HG02623 (cell line): Measurements from ENCODE around the gene TTLL6.
A peak's percentile ranks its signal among the peaks of the same experiment; 100 is the strongest.
"Not testable (repeated sequence)": the region's sequence is repeated elsewhere in the genome, so short reads cannot be mapped to it uniquely, and the experiment has no call there.

Experiments
- ATAC-seq: cut with Tn5 transposase; IDR thresholded peaks from one replicate; pipeline ENCODE4 v1.9.1; 2021; ENCODE audit warnings: moderate library complexity; ENCODE audit not compliant: unreplicated experiment

TTLL6 gene

DNA sequence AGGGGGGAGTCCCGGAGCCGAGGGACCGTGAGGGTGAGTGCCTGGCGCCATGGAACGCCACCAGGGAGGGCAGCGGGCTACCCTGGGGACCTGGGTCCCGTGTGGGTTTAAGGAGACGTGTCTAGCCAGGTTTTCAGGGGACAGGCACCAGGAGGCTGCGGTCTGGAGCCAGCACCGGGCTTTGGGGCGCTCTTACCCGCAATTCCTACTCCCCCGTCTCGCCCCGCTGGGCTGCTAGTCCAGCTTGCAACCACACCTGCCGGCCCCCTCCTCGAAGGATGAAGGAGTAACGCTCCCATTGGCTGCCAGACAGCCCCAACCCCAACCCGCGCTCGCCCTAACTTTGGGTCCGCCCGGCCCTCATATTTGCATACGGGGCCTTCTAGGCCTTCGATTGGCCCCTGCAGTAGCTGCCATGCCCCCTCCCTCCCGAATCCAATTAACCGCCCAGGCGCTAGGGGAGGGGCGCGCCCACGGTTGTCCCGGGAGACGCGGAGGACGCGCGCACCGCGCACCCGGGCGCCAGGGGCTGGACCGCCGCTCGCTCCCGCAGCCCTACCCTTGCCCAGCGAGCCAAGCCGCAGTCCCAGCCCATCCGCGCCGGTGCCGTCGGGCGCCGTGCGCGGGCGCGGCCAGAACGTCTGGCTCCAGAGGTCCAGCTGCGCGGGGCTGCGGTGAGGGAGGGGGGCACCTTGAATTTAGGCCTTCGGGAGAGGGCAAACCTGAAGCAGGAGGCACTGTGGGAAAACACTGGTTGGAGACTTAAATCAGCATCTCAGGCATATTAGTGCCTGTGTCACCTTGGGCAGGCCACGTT lies at the start of gene TTLL6:
Gene TTLL6, minus strand, starts transcription at position 456 of the 817 bp plus-strand sequence. Its CDS starts 157 bp downstream, at position 299.
- no peak for ATAC-seq

DNA sequence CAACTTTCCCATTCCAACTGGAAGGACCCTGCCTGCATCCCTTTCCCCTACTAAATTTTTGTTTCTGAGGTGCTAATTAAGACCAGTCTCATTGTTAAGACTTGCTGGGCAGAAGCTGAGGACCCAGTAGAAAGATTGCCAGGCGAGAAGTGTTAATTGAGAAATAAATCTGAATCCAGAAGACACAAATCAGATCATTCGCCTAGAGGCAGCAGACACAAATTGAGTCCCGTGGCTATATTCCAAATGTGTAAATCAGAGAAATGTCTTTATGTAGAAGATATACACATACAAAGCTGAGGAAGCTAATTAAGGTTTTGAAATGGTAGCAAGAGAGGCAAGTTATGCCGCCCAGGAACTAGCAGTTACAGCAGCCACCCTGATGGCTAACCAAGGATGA lies 43.4 kb upstream of the TTLL6 start:
- no peak for ATAC-seq

DNA sequence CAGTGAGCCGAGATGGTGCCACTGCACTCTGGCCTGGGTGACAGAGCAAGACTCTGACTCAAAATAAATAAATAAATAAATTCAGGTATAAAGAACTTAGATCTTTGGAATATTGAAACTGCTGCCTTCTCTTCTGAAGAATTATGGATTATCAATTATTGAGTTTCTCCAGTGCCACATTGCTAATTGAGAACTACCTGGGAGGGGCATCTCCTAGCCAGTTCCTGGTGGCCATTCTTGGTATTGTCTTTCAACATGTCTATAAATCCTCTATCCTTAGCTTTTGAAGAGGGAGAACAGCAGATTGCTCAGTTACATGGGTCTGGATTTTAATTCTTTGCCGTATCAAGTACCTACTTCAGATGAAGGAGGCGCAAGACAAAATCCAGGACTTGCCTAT lies 43.0 kb upstream of the TTLL6 start:
- no peak for ATAC-seq

DNA sequence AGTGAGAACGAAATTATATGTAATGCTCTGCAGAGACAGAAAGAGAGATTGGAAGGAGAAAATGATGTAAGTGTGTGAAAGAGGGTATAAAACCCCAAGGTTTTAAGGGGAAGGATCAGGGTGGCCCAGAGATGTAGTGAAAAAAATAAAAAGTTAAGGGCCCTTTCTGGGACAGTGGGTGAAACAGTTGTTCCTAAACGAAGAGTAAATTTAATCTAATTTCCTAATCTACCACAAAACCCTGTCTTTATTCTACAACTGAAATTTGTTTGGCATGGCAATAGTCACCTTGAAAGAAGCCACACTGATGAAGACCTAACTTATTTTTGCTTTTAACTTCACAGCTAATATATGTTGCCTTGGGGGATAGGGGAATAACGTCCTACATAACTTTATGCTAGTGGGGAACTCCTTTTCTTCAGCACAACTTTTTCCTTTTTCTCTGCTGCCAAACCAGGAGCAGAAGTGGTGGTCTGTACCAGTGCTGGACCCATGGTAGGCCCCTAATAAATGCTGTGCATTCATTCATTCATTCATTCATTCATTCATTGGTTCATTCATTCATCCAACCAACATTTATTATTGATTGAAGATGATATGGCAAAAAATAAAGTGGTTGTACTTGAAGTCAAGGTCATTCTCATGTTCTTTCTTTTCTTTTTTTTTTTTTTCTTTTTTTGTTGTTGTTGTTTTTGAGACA lies 39.2 kb upstream of the TTLL6 start:
- ATAC-seq: no peak

DNA sequence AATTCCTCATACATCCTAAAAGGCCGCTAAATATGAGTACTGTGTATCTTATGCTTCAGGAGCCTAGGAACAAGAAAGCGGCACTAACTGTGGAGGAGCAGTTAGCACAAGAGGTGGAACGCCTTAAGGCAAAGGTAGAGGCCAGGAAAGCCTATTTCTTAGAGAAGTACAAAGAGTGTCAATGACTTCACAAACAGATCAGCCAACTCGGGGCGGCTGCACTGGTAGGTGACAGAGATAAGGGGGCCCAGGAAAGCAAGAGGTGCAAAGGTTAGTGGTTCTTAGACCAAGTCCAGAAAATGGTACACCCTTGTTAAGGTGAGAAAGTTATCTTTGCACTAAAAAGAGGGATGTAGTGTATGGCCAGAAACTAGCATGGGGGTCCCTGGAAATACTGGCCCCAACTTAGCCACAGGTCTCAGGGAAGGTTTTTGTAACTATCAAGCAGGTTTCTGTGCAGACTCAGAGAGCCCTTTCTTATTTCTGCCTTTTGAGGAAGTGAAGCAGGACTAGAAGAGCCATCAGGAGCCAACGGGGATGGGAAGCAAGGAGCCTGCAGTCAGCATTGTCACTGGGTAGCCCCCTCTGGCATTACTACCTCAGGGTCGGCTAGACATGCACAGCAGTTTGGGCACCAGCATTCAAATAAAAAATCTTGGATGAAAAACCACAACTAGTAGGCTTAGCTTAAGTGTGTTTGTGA lies 37.9 kb upstream of the TTLL6 start:
- ATAC-seq: no peak

DNA sequence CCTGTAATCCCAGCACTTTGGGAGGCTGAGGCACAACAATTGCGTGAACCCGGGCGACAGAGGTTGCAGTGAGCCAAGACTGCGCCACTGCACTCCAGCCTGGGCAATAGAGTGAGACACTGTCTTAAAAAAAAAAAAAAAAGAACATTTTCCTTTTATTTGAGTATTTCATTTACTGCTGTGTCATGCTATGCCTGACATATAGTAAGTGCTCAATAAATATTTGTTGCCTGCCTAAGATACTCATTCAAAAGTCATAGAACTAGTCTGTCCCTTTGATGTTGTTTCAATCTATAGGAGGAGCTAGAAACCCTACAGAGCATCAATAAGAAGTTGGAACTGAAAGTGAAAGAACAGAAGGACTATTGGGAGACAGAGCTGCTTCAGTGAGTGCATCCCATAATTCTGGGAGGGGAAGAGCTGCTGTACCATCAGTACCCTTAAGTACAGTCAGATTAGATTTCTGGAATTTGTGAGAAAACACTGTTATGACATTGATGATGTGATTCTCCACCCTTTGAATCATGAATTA lies 33.8 kb upstream of the TTLL6 start:
- ATAC-seq: no peak

DNA sequence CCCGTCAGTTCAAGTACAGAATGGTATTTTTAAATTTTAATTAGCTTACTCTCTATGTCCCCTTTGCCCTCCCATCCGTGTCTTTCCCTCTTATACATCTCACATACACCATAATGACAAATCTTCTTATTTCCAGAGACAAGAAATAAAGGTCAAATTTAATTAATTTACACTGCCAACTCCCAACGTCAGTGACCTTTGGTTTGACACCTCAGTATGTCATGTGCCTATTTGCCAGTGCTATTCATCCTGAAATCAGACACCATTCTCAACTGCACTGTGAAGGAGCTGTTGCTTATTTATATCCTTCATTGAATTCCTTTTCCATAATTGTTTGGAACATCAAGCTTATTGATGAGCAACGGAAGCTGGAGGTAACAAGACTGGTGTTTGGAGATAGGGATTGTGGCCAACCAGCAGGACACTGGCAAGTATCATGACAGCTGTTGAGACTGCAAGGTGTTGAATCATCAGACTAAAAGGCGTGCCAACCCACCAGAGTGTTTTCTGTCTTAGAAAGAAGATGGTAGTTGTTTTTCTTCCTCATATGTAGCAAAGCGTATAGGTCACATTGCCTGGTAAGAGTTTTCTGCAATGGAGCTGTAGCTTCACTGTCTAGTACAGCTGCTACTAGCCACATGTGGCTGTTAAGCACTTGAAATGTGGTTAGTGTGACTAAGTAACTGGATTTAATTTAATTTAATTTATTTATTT lies 26.3 kb upstream of the TTLL6 start:
- ATAC-seq: no peak

DNA sequence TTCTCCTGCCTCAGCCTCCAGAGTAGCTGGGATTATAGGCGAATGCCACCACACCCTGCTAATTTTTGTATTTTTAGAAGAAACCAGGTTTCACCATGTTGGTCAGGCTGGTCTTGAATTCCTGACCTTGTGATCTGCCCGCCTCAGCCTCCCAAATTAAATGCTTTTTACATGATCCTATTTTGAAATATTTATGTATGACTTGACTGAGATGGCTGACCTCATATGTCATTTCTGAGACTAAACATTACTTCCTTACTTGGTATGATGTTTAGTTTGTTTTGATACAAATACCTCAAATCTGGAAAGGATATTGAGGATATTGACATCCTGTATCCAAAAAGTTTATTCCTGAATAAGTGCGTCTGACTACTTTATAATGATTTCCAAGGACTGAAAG lies 25.7 kb upstream of the TTLL6 start:
- ATAC-seq: no peak

DNA sequence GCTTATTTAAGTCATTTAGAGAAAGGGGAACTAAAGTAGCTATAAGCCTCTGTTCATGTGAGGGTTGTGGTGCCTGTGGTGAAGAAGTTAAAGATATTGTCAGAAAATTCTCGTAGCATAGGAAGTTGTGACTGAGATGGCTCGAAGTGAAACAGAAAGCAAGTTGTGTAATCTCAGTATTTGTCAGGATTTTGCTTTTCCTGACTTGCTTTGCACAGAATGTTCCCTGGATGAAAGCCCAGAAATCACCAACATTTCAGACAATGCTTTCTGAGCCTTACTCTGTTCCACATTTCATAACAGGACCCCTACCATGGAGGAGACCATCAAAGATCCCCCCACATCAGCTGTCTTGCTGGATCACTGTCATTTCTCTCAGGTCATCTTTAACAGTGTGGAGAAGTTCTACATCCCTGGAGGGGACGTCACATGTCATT lies 24.4 kb upstream of the TTLL6 start:
- ATAC-seq: peak; percentile 78

DNA sequence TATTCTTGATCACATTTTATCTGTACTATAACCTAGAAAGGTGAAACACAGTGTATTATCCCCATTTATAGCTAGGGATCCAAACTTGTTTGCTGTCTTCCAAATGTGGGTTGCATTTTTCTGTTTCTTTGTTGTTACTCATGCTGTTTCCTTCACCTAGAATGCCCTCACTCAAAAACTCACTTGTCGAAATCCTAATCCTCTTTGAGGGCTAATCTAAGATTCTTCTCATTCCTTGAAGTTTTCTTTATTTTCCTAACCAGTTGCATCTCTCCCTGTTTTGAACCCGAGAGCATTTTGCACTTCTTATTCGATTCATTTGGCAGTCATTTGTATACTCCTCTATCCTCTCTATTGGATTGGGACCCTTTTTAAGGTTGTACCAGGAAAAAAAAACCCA lies 23.4 kb upstream of the TTLL6 start:
- ATAC-seq: no peak

DNA sequence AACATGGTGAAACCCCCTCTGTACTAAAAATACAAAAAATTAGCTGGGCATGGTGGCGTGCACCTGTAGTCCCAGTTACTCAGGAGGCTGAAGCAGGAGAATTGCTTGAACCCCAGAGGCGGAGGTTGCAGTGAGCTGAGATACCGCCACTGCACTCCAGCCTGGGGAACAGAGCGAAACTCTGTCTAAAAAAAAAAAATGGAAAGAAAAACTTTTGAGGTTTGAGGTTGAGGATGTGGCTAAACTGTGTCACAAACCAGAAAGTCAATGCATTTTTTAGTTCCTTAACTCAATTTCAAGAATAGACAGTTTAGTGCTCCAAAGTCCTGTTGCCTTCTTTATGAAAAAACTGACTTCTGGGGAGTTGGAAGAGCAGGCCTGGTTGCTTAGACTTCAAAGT lies 20.4 kb upstream of the TTLL6 start:
- ATAC-seq: not testable (repeated sequence)

DNA sequence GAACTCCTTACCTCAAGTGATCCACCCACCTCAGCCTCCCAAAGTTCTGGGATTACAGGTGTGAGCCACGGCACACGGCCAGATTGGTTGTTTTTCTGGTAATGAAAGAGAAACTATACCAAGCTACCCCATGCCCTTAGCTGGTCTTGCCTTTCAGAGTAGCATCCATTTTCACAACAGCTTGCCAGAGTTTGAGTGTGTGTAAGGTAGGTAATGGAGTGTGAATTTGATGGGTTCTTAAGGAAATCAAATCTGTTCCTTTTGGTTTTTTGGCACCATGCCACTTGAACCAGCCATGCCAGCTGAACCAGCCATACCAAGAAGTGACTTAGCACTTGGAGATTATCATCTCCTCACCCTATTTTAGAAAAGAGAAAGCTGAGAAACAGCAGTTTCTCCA lies 18.9 kb upstream of the TTLL6 start:
- no peak for ATAC-seq

DNA sequence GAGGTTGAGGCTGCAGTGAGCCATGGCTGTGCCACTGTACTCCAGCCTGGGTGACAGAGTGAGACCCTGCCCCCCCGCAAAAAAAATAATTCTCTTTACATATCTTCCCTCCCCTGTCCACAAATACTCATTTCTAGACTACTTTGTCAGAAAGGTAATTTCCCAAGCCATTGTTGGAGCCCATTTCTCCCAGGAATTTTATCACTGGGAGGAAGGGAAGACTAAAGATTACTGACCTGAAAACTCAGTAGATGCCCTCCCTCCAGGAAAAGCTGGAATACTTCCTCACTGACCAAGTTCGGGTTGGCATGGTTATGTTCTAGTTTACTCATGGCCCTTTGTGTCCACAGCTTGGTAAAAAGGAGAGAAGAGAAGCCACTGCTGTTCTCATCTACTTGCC lies 17.9 kb upstream of the TTLL6 start:
- no peak for ATAC-seq

DNA sequence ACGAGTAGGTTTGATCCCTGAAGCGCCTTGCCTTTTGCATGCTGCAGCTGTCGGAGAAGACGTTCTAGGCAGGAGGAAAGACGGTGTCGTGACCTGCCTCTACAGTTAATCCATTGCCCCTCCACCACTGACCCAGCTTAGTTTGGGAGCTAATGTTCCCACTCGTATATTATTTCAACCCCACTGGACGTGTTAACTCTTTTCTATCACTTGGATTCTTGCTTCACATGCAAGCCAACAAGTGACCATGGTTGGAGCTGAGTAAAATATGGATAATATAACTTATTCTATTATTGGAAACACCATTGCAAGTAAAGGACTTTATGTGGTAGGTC lies 14.5 kb upstream of the TTLL6 start:
- ATAC-seq: no peak

DNA sequence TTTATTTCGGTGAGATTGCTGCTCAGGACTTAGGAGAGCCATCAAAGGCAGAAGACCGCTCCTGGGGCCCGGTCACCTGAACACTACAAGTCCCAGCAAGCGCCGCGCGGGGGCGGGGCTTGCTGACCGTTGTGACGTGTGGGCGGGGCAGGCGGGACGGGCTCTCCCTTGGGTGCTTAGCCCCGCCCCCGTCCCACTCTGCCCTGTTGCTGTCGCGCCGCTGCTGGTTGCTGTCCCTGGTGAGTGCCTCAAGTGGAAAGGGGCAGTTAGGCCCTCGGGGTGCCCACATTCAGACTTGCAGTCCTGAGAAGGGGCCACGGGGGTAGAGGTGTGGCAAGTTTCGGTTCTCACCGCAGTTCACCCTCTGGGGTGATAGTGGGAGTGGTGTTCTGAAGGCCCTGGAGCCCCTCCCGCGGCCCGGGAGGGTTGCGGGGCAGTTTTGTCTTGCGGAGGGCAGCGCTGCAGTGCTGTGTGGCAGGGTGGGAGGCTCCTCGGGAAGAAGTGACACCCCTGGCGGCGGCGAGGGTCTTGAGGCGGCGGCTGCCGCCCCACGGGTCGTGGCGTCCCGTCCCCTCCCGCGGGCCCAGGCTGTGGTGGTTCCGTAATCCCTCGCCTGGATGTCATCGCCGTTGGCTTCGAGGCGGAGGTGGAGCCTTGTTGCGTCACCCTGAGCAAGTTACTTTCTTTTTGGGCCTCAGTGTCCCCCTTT lies 14.0 kb upstream of the TTLL6 start, which contains the start of gene CALCOCO2:
Gene CALCOCO2, plus strand, starts transcription at position 196 of the 709 bp plus-strand sequence. CDS start 10,673 bp downstream, outside the sequence.
- ATAC-seq: peak; percentile 82

DNA sequence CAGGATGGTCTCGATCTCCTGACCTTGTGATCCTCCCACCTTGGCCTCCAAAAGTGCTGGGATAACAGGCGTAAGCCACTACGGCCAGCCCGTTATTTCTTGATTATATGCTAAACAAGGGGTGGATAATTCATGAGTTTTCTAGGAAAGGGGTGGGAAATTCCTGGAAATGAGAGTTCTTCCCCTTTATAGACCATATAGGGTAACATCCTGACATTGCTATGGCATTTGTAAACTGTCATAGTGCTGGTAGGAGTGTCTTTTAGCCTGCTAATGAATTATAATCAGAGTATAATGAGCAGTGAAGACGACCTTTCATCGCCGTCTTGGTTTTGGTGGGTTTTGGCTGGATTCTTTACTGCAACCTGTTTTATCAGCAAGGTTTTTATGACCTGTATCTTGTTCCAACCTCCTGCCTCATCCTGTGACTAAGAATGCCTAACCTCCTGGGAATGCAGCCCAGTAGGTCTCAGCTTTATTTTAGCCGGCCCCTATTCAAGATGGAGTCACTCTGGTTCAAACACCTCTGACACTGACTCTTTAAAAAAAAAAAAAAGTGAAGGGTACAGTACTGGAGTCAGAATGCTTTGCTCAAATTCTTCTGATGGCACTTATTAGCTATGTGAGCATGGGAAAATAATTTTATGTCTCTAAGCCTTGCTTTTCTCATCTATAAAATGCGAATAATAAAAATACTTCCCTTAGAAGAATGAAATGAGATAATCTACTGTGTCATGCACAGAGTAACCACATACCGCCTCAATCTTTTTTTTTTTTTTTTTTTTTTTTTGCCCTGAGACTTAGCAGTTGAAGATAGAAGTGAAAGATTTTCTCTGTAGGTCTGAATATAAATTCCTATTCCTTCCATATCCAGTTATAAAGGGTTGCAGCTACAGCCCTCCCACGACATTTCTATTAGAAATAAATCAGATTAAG lies 8.7 kb upstream of the TTLL6 start:
- no peak for ATAC-seq

DNA sequence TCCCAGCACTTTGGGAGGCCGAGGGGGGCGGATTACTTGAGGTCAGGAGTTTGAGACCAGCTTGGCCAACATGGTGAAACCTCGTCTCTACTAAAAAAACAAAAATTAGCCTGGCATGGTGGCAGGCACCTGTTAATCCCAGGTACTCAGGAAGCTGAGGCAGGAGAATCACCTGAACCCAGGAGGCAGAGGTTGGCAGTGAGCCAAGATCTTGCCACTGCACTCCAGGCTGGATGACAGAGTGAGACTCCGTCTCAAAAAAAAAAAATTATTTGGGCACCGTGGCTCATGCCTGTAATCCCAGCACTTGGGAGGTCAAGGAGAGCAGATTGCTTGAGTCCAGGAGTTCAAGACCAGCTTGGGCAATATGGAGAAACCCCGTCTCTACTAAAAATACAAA lies 3.9 kb upstream of the TTLL6 start:
- ATAC-seq: not testable (repeated sequence)

DNA sequence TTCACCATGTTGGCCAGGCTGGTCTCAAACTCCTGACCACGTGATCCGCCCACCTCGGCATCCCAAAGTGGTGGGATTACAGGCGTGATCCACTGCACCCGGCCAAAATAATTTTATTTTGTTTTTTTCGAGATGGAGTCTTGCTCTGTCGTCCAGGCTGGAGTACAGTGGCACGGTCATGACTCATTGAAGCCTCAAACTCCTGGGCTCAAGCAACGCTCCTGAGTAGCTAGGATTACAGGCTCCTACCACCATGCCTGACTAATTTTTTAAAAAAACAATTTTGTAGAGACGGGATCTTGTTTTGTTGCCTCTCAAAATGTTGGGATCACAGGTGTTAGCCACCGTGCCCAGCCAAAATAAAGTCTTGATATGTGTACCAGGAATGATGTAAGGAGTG lies 2.4 kb upstream of the TTLL6 start:
- no peak for ATAC-seq

DNA sequence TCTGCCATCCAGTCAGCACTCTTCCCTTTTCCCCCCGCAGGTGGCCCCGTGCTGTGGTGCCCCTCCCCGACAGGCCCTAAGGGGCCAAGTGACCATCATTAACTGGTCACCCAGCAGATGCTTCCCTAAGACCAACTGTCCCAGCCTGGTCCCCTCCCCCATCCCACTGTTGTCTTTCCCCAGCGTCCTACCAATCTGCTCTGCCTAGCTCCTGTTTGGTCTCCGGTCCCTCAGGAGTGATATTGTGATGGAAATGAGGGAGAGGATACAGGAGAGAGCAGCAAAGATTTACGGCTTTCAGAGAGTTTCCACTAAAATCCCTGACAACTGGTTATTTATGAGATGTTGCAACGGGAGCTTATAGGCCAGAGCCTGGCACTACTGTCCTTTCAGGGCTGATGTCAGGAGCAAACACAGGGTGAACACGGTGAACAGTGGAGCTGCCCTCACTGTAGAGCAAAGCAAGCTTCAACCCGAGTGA lies 1.4 kb upstream of the TTLL6 start:
- no peak for ATAC-seq
